HepG2 (cell line): ENCODE data around the gene EDN2. TPM values are rescaled to one million over a fixed set of nuclear protein-coding genes. Genes with fewer than 3 reads are reported as not detected.

Source experiments
- DMTF1 ChIP-seq: sonication (generic); formaldehyde crosslinking; IDR thresholded peaks from 2 replicates; pipeline ENCODE4 v1.4.0; 2020; ENCODE audit warnings: mild to moderate bottlenecking, missing genetic modification reagents
- FOXK1 ChIP-seq: sonication (generic); formaldehyde crosslinking; IDR thresholded peaks from 2 replicates; pipeline ENCODE4 v1.4.0; 2020; ENCODE audit warnings: low read depth, missing genetic modification reagents, borderline replicate concordance
- GATA4 ChIP-seq: sonication (generic); IDR thresholded peaks from 2 replicates; pipeline ENCODE4 v1.6.1; 2016; ENCODE audit warnings: antibody characterized with exemption, low read depth, borderline replicate concordance
- IRX3 ChIP-seq: sonication (generic); formaldehyde crosslinking; IDR thresholded peaks from 2 replicates; pipeline ENCODE4 v1.8.1; 2023; ENCODE audit warnings: mild to moderate bottlenecking, low read depth, missing genetic modification reagents, borderline replicate concordance
- KLF13 ChIP-seq: sonication (generic); formaldehyde crosslinking; IDR thresholded peaks from 2 replicates; pipeline ENCODE4 v1.4.0; 2020; ENCODE audit warnings: mild to moderate bottlenecking, missing genetic modification reagents
- MAX ChIP-seq: IDR thresholded peaks from 2 replicates; pipeline ENCODE4 v1.6.1; 2012; ENCODE audit warnings: inconsistent platforms
- PBX3 ChIP-seq: sonication (generic); formaldehyde crosslinking; IDR thresholded peaks from 2 replicates; pipeline ENCODE4 v1.8.1; 2023; ENCODE audit warnings: missing genetic modification reagents, inconsistent platforms, borderline replicate concordance
- SALL2 ChIP-seq: sonication (generic); formaldehyde crosslinking; IDR thresholded peaks from 2 replicates; pipeline ENCODE4 v1.8.1; 2023; ENCODE audit warnings: mild to moderate bottlenecking, missing genetic modification reagents, inconsistent platforms
- SPEN ChIP-seq: sonication (generic); formaldehyde crosslinking; IDR thresholded peaks from 2 replicates; pipeline ENCODE4 v1.5.1; 2020; ENCODE audit warnings: low read depth, mild to moderate bottlenecking, missing genetic modification reagents
- SRSF4 ChIP-seq: fragments of 200-400 bp; formaldehyde crosslinking; IDR thresholded peaks from one replicate; pipeline ENCODE4 v1.6.1; 2018; ENCODE audit warnings: mild to moderate bottlenecking, low read depth, low read length, moderate library complexity; ENCODE audit not compliant: poor library complexity, severe bottlenecking
- ZBTB20 ChIP-seq: sonication (generic); formaldehyde crosslinking; IDR thresholded peaks from 2 replicates; pipeline ENCODE4 v1.8.1; 2023; ENCODE audit warnings: missing genetic modification reagents, low read depth, mild to moderate bottlenecking, borderline replicate concordance
- ZFP37 ChIP-seq: sonication (generic); formaldehyde crosslinking; IDR thresholded peaks from 2 replicates; pipeline ENCODE4 v1.4.0; 2020; ENCODE audit warnings: missing genetic modification reagents, borderline replicate concordance
- ZFP90 ChIP-seq: sonication (generic); formaldehyde crosslinking; IDR thresholded peaks from 2 replicates; pipeline ENCODE4 v1.8.0; 2022; ENCODE audit warnings: missing genetic modification reagents, mild to moderate bottlenecking, inconsistent platforms, borderline replicate concordance
- ZNF121 ChIP-seq: sonication (generic); formaldehyde crosslinking; IDR thresholded peaks from 2 replicates; pipeline ENCODE4 v1.5.0; 2020; ENCODE audit warnings: mild to moderate bottlenecking, missing genetic modification reagents
- ZNF235 ChIP-seq: sonication (generic); formaldehyde crosslinking; IDR thresholded peaks from 2 replicates; pipeline ENCODE4 v1.8.1; 2023; ENCODE audit warnings: mild to moderate bottlenecking, missing genetic modification reagents, borderline replicate concordance
- ZNF263 ChIP-seq: sonication (generic); formaldehyde crosslinking; IDR thresholded peaks from 2 replicates; pipeline ENCODE4 v1.4.0; 2020; ENCODE audit warnings: missing genetic modification reagents
- ZNF460 ChIP-seq: sonication (generic); formaldehyde crosslinking; IDR thresholded peaks from 2 replicates; pipeline ENCODE4 v1.5.1; 2020; ENCODE audit warnings: missing genetic modification reagents, mild to moderate bottlenecking, borderline replicate concordance
- ZNF577 ChIP-seq: sonication (generic); formaldehyde crosslinking; IDR thresholded peaks from 2 replicates; pipeline ENCODE4 v1.4.0; 2020; ENCODE audit warnings: mild to moderate bottlenecking, low read depth, missing genetic modification reagents, borderline replicate concordance
- ZNF703 ChIP-seq: sonication (generic); formaldehyde crosslinking; IDR thresholded peaks from 2 replicates; pipeline ENCODE4 v1.5.1; 2020; ENCODE audit warnings: missing genetic modification reagents, mild to moderate bottlenecking, moderate library complexity, borderline replicate concordance
- ZNF891 ChIP-seq: sonication (generic); formaldehyde crosslinking; IDR thresholded peaks from 2 replicates; pipeline ENCODE4 v1.5.0; 2020; ENCODE audit warnings: mild to moderate bottlenecking, missing genetic modification reagents
- ZSCAN22 ChIP-seq: sonication (generic); formaldehyde crosslinking; IDR thresholded peaks from 2 replicates; pipeline ENCODE4 v1.4.0; 2020; ENCODE audit warnings: mild to moderate bottlenecking, missing genetic modification reagents
- polyA plus RNA-seq, 8 experiments: library from polyadenylated mRNA; depleted of rRNA in 3 of 8; stranded (reverse) in 7 of 8; unstranded in 1 of 8; fragments of >200 nt; fragmentation: Illumina TruSeq in 4 of 8; extraction: Trizol in 4 of 8; gene quantifications; 2 replicates each; pipeline versions ENCODE4 v1.2.1 to v1.2.3, GENCODE V29; 2011 to 2016; ENCODE audit warnings: low read depth in 4 of 8, missing spikeins in 1 of 8, mixed read lengths in 1 of 8; ENCODE audit not compliant: insufficient read depth in 1 of 8
- total RNA-seq, 5 experiments: library from RNA; depleted of rRNA; stranded (reverse); fragments of >200 nt; fragmentation: Illumina TruSeq; extraction: Trizol; gene quantifications; 2 replicates each; pipeline ENCODE4 v1.2.3, GENCODE V29; 2016; ENCODE audit warnings: low read depth in 1 of 5
- TF ChIP-seq, protein P1 (sequence below): sonication (generic); formaldehyde crosslinking; IDR thresholded peaks from 2 replicates; pipeline ENCODE4 v1.5.0; 2020; ENCODE audit warnings: mild to moderate bottlenecking, missing genetic modification reagents

The EDN2 gene
- total and polyA plus RNA-seq, 2 of the 13 experiments (the other 11 are each of a cell fraction or from before 2014, with no cell fraction given): not detected

DNA sequence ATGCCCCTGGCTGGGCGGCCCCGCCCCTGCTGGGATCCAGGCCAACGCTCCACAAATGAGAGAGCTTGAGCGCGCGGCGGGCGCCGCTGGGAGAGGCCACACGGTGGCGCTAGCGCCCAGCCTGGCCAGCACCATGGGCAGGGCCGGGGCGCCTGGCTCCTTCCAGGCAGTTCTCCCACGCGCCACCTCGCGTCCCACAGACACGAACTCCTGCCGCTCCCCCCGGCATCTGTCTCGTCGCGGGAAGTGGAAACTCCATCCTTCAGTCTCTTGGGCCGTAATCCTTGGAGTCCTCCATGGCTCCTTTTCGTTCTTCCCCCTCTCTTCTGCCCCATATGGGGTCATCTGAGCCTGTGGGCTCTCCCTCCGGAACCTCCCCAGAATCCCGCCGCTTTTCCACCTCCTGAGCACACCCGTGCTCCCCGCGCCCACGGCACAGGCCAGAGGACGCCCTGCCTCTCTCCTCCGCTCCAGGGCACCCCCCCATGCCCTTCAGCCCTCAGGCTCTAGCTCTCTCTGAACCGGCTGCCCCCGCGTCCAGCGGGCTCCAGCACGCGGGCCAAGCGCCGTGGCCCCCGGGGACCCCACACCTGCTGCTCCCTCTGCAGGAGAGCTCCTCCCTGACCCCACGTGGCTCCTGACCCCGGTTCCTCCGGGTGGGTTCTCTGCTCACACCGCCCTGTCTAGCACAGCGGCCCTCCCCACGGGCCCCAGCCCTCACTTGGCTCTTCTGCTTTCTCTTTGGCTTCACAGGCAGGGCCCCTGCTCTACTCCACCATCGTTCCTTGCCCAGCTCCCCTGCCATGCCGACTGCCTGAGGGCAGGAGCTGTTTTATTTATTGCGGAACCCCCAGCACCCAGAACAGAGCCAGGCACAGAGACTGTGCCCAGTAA lies 31.9 kb upstream of the EDN2 start (continued):
- no peak for TF ChIP-seq DMTF1 (CRISPR knock-in tag)
- no peak for TF ChIP-seq SPEN
- no peak for TF ChIP-seq SRSF4
- no peak for TF ChIP-seq ZSCAN22 (CRISPR knock-in tag)
- no peak for TF ChIP-seq ZNF235
- no peak for TF ChIP-seq KLF13
- no peak for TF ChIP-seq ZNF577 (CRISPR knock-in tag)
- TF ChIP-seq PBX3 (CRISPR knock-in tag): no peak
- no peak for TF ChIP-seq ZBTB20 (CRISPR knock-in tag)
- no peak for TF ChIP-seq ZNF891
- no peak for TF ChIP-seq ZNF121 (CRISPR knock-in tag)
- TF ChIP-seq, protein P1, sequence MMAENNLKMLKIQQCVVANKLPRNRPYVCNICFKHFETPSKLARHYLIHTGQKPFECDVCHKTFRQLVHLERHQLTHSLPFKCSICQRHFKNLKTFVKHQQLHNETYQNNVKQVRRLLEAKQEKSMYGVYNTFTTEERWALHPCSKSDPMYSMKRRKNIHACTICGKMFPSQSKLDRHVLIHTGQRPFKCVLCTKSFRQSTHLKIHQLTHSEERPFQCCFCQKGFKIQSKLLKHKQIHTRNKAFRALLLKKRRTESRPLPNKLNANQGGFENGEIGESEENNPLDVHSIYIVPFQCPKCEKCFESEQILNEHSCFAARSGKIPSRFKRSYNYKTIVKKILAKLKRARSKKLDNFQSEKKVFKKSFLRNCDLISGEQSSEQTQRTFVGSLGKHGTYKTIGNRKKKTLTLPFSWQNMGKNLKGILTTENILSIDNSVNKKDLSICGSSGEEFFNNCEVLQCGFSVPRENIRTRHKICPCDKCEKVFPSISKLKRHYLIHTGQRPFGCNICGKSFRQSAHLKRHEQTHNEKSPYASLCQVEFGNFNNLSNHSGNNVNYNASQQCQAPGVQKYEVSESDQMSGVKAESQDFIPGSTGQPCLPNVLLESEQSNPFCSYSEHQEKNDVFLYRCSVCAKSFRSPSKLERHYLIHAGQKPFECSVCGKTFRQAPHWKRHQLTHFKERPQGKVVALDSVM (CRISPR knock-in tag): no peak
- no peak for TF ChIP-seq MAX
- no peak for TF ChIP-seq ZNF460 (CRISPR knock-in tag)
- TF ChIP-seq SALL2: peak; percentile 51; the same call in 1 of the 2 replicates
- TF ChIP-seq GATA4: no peak
- no peak for TF ChIP-seq ZNF703 (CRISPR knock-in tag)
- no peak for TF ChIP-seq FOXK1 (CRISPR knock-in tag)
- no peak for TF ChIP-seq IRX3
- peak; percentile 69; the same call in 1 of the 2 replicates for TF ChIP-seq ZFP90
- no peak for TF ChIP-seq ZFP37
- TF ChIP-seq ZNF263 (CRISPR knock-in tag): 0 out of 2 replicates have a peak, but pooled peaks have one; percentile 18
